ENCODE measurements around the gene EAF1. TPM values are rescaled to one million over a fixed set of nuclear protein-coding genes. Genes with fewer than 3 reads are reported as not detected.
"Not testable (repeated sequence)": the region's sequence is repeated elsewhere in the genome, so short reads cannot be mapped to it uniquely, and the experiment has no call there.

EAF1 gene
- 22.1 TPM for polyA plus RNA-seq (2013, experiment 1 of 2)
- 25.7 TPM for polyA plus RNA-seq (2013, experiment 2 of 2)

DNA sequence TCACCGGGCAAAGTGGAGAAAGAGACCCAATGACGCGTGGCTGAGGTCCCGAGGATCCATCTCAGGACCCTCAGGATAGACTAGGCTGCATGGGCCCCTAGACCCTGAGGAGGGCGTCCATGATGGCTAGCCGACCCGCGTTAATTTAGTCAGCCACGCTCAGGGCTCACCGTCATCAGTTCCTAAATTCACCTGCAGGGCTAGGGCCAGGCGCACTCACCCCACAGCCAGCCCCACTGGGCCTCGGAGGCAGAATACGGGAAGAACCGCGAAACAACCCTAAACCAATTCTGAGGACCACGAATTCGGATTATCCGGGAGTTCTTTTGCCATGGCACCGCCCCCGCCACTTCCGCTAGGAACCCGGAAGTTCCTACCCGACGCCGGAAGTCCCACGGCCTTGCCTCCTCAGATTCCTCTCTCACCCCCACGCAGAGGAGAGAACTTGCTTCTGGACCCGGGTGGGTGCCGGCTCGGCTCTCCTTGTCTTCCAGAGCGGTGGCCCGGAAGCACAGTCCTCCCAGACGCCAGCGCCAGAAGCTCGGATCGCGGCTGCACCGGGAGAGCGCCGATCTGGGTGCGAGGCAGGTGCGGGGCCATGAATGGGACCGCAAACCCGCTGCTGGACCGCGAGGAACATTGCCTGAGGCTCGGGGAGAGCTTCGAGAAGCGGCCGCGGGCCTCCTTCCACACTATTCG is at the start of gene EAF1, which contains the start of gene METTL6:
TSS of gene EAF1 (plus strand) at position 417 of the 699 bp plus-strand sequence. CDS start at position 599, 182 bp downstream.
TSS of gene METTL6 (minus strand) at position 363 of the 699 bp plus-strand sequence. CDS start 1,033 bp downstream, outside the sequence.
- Histone ChIP-seq H3K9ac (ENCODE audit: low read depth, low read length) (peak within 1 kb of the TSS; percentile 95), H3K36me3 (ENCODE audit: insufficient read depth, low read length) (peaks cover 63% of the 10 kb centered on the region), H3K27me3 (ENCODE audit: insufficient read depth, low read length) (no peaks in the 10 kb centered on the region), H3K27ac (ENCODE audit: low read depth, low read length) (peak within 1 kb of the TSS; percentile 91), H3K4me3 (ENCODE audit: low read length) (peak within 1 kb of the TSS; percentile 98), H3K9me3 (ENCODE audit: insufficient read depth, low read depth, low read length) (no peaks in the 10 kb centered on the region), H3K4me1 (ENCODE audit: insufficient read depth, low read length) (peaks cover 8% of the 10 kb centered on the region; the same call in 1 of the 2 replicates)
- WGBS: under 1% methylated on average over 52 of the region's 52 CpGs

DNA sequence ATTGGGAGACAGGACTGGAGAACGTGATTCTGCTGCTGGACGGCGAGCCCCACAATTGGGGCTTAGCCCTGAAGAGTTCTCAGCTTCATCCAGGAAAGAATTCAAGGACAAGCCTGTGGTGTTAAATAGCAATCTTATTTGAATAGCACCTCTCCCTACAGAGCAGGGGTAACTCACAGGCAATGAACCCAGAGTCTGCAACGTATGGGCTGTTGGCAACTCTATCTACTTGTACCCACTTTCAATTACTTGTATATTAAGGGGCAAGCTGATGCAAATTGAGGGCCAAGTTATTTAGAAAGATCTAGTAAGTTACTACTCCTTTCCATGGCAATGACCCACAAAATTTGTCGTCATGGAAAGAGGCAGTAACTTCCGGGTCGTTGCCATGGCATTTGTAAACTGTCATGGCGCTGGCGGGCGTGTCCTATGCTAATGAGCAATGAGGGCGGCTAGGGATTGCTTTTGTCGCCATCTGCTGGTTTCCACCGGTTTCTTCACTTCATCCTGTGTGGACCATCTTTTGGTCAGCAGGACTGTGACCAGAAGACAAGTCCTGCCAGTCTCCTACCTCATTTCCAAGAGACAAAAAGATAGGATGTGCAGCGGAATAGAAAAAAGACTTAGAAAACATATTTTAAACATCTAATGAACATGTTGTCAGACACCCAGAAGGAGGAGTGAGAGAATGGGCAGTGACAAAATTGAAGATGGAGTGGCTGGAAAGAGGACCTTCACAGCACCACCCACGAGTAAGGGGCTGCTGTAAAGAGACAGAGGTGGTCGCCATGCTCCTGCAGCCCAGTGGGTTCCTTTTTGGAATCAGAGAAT is 49.2 kb upstream of the EAF1 start:
- Histone ChIP-seq H3K9ac (ENCODE audit: low read depth, low read length) (no peak overlapping the region), H3K27ac (ENCODE audit: low read depth, low read length) (no peak overlapping the region), H3K36me3 (ENCODE audit: insufficient read depth, low read length) (no peaks in the 10 kb centered on the region), H3K27me3 (ENCODE audit: insufficient read depth, low read length) (no peaks in the 10 kb centered on the region), H3K9me3 (ENCODE audit: insufficient read depth, low read depth, low read length) (no peaks in the 10 kb centered on the region), H3K4me1 (ENCODE audit: insufficient read depth, low read length) (no peaks in the 10 kb centered on the region), H3K4me3 (ENCODE audit: low read length) (peak overlapping the region; percentile 33)
- 24% methylated on average over 15 of the region's 16 CpGs for WGBS

DNA sequence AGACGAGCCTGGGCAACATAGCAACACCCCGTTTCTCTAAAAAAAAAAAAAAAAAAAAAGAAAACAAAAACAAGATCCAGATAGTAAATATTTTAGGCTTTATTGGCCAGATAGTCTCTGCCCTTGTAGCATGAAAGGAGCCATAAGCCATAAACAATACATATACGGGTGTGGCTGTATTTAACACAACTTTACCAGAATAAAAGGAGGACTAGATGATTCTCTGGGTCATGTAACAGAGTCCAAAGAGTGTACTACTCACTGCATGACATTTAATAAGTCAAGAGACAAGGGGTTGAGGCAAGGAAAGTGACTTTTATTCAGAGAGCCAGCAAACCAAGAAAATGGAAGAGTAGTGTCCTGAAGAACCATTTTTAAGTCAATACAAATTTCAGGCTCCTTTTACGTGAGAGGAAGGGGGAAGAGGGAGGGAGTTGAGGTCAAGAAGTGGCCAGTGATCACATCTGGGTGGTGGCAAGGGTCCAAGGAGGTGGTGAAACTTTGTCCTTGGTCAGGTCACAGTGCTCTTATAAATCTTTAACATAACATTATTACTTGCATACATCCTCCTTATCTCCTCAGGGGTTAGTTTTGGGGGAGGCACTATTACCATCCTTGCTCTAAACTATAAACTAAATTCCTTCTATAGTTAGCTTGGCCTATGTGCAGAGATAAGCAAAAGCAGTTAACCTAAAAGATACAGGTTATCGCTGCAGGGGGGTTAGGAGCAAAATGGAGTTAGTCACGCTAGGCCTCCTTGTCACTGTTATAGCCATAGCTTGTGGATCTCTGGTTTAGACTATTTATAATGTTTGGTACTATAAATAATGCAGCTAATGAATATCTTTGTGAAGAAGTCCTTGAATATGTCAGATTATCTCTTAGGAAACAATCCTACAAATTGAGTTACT is 46.2 kb upstream of the EAF1 start:
- H3K4me3 ChIP-seq (ENCODE audit: low read length): no peak overlapping the region
- H3K4me1 ChIP-seq (ENCODE audit: insufficient read depth, low read length): no peaks in the 10 kb centered on the region
- H3K27me3 ChIP-seq (ENCODE audit: insufficient read depth, low read length): no peaks in the 10 kb centered on the region
- H3K9me3 ChIP-seq (ENCODE audit: insufficient read depth, low read depth, low read length): peaks cover 3% of the 10 kb centered on the region; the same call in 1 of the 2 replicates
- no peak overlapping the region for H3K27ac ChIP-seq (ENCODE audit: low read depth, low read length)
- H3K36me3 ChIP-seq (ENCODE audit: insufficient read depth, low read length): no peaks in the 10 kb centered on the region
- no peak overlapping the region for H3K9ac ChIP-seq (ENCODE audit: low read depth, low read length)
- 82% methylated on average over 6 of the region's 6 CpGs for WGBS

DNA sequence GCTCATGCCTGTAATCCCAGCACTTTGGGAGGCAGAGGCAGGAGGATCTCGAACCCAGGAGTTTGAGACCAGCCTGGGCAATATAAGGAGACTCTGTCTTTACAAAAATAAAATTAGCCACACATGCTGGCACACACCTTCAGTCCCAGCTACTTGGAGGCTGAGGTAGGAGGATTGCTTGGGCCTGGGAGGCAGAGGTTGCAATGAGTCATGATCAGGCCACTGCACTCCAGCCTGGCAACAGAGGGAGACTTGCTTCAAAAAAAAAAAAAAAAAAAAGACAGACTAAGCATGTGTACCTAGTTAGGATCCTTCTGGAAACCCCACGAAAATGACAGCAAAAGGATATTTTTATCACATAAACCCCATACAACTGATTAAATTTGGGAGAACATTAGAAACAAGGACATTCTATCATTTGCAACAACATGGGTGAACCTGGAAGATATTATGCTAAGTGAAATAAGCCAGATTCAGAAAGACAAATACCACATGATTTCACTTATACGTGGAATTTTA is 44.9 kb upstream of the EAF1 start:
- WGBS: 83% methylated on average over 3 of the region's 3 CpGs
- Histone ChIP-seq H3K9ac (ENCODE audit: low read depth, low read length) (no peak overlapping the region), H3K27ac (ENCODE audit: low read depth, low read length) (no peak overlapping the region), H3K4me3 (ENCODE audit: low read length) (no peak overlapping the region), H3K9me3 (ENCODE audit: insufficient read depth, low read depth, low read length) (peaks cover 6% of the 10 kb centered on the region; the same call in 1 of the 2 replicates), H3K27me3 (ENCODE audit: insufficient read depth, low read length) (no peaks in the 10 kb centered on the region), H3K4me1 (ENCODE audit: insufficient read depth, low read length) (no peaks in the 10 kb centered on the region), H3K36me3 (ENCODE audit: insufficient read depth, low read length) (no peaks in the 10 kb centered on the region)

DNA sequence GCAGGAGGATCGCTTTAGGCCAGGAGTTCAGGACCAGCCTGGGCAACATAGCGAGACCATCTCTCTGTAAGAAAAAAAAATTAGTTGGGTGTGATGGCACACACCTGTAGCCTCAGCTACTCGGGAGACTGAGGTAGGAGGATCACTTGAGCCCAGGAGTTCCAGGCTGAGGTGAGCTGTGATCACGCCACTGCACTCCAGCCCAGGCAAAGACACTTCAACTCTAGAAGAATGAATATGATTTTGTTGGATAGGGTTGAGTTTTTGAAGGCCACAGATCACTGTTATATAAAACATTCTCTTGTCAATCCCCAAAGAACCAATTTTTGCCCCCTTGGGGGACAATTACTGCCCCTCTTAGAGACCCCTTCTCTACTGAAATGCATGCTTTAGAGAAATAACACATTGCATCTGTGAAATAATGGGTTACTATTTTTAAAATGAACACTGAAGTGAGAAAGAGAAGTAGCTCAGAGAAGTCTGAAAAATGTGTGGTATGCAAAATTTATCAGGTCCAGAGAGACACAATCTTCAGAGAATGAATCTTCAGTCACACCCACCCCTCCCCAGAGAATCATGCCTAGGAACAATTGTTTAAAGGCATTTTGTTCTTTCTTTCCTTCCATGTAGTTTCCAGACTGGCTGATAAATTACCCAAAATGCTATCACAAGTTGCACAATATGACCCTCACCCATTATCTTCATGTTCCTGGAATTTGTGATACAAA is 42.7 kb upstream of the EAF1 start:
- no peak overlapping the region for H3K9ac ChIP-seq (ENCODE audit: low read depth, low read length)
- H3K9me3 ChIP-seq (ENCODE audit: insufficient read depth, low read depth, low read length): peaks cover 6% of the 10 kb centered on the region; the same call in 1 of the 2 replicates
- no peak overlapping the region for H3K4me3 ChIP-seq (ENCODE audit: low read length)
- H3K36me3 ChIP-seq (ENCODE audit: insufficient read depth, low read length): no peaks in the 10 kb centered on the region
- no peak overlapping the region for H3K27ac ChIP-seq (ENCODE audit: low read depth, low read length)
- no peaks in the 10 kb centered on the region for H3K4me1 ChIP-seq (ENCODE audit: insufficient read depth, low read length)
- 89% methylated on average over 3 of the region's 4 CpGs for WGBS
- H3K27me3 ChIP-seq (ENCODE audit: insufficient read depth, low read length): no peaks in the 10 kb centered on the region

DNA sequence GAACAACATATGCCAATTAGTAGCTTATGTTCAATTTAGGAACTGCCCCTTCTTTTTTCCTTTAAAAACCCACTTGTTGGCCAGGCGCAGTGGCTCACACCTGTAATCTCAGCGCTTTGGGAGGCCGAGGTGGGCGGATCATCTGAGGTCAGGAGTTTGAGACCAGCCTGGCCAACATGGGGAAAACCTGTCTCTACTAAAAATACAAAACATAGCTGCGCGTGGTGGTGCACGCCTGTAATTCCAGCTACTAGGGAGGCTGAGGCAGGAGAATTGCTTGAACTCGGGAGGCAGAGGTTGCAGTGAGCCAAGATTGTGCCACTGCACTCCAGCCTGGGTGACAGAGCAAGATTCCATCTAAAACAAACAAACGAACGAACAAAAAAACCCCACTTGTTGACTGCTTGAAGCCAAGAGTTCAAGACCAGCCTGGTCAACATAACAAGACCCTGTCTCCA is 42.1 kb upstream of the EAF1 start:
- WGBS: 83% methylated on average over 10 of the region's 10 CpGs
- H3K36me3 ChIP-seq (ENCODE audit: insufficient read depth, low read length); H3K9ac ChIP-seq (ENCODE audit: low read depth, low read length); H3K27ac ChIP-seq (ENCODE audit: low read depth, low read length); H3K4me1 ChIP-seq (ENCODE audit: insufficient read depth, low read length); H3K27me3 ChIP-seq (ENCODE audit: insufficient read depth, low read length); H3K4me3 ChIP-seq (ENCODE audit: low read length); H3K9me3 ChIP-seq (ENCODE audit: insufficient read depth, low read depth, low read length): not testable (repeated sequence)

DNA sequence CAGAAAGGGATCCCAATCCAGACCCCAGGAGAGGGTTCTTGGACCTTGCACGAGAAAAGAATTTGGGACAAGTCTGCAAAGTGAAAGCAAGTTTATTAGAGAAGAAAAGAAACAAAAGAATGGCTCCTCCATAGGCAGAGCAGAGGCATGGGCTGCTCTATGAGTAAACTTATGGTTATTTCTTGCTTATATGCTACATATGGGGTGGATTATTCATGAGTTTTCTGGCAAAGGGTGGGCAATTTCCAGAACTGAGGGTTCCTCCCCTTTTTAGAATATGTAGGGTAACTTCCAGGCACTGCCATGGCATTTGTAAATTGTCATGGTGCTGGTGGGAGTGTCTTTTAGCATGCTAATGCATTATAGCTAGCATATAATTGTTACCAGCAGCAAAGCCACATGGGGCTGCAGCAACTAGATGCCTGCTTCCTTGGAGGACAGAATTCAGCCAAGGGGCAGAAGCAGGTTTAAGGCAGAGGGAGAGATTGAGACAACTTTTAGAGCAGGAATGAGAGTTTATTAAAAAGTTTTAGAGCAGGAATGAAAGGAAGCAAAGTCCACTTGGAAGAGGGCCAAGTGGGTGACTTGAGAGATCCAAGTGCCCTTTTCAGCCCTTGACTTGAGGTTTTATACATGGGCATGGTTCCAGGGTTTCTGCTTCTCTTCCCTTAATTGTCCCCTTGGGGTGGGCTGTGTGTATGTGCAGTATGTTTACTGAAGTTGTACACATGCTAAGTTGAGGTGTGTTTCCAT is 41.3 kb upstream of the EAF1 start:
- no peak overlapping the region for H3K9ac ChIP-seq (ENCODE audit: low read depth, low read length)
- H3K27me3 ChIP-seq (ENCODE audit: insufficient read depth, low read length): no peaks in the 10 kb centered on the region
- H3K9me3 ChIP-seq (ENCODE audit: insufficient read depth, low read depth, low read length): peaks cover 6% of the 10 kb centered on the region; the same call in 1 of the 2 replicates
- no peaks in the 10 kb centered on the region for H3K4me1 ChIP-seq (ENCODE audit: insufficient read depth, low read length)
- no peak overlapping the region for H3K27ac ChIP-seq (ENCODE audit: low read depth, low read length)
- 95% methylated on average over 1 of the region's 1 CpG for WGBS
- no peaks in the 10 kb centered on the region for H3K36me3 ChIP-seq (ENCODE audit: insufficient read depth, low read length)
- no peak overlapping the region for H3K4me3 ChIP-seq (ENCODE audit: low read length)

DNA sequence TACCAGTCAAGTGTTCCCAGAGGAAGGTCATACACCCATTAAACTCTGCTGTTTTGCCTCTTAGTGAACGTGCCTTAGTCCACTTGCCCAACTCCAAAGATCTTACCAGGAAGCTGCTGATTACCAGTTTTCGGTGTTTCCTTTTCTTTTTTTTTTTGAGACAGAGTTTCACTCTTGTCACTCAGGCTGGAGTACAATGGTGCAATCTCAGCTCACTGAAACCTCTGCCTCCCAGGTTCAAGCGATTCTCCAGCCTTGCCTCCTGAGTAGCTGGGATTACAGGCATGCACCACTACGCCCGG is 40.8 kb upstream of the EAF1 start:
- not testable (repeated sequence) for H3K27me3 ChIP-seq (ENCODE audit: insufficient read depth, low read length); H3K9me3 ChIP-seq (ENCODE audit: insufficient read depth, low read depth, low read length); H3K27ac ChIP-seq (ENCODE audit: low read depth, low read length); H3K36me3 ChIP-seq (ENCODE audit: insufficient read depth, low read length); H3K4me1 ChIP-seq (ENCODE audit: insufficient read depth, low read length); H3K4me3 ChIP-seq (ENCODE audit: low read length); H3K9ac ChIP-seq (ENCODE audit: low read depth, low read length)
- 93% methylated on average over 5 of the region's 5 CpGs for WGBS

DNA sequence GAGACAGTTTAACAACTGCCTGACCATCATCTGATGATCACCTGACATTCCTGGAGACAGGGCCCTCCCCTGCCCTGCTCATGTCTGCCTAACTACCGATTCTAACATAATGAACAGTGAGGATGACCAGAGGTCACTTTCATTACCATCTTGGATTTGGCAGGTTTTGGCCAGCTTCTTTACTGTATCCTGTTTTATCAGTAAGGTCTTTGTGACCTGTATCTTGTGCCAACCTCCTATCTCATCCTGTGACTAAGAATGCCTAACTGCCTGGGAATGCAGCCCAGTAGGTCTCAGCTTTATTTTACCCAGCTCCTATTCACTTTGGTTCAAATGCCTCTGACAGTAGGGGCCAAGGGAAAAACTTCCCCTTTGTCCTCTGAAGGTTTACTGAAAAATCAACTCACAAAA is 40.2 kb upstream of the EAF1 start:
- Histone ChIP-seq H3K4me1 (ENCODE audit: insufficient read depth, low read length) (no peaks in the 10 kb centered on the region), H3K27me3 (ENCODE audit: insufficient read depth, low read length) (no peaks in the 10 kb centered on the region), H3K36me3 (ENCODE audit: insufficient read depth, low read length) (no peaks in the 10 kb centered on the region), H3K9ac (ENCODE audit: low read depth, low read length) (no peak overlapping the region), H3K9me3 (ENCODE audit: insufficient read depth, low read depth, low read length) (peaks cover 6% of the 10 kb centered on the region; the same call in 1 of the 2 replicates), H3K4me3 (ENCODE audit: low read length) (no peak overlapping the region), H3K27ac (ENCODE audit: low read depth, low read length) (no peak overlapping the region)
- 94% methylated on average over 1 of the region's 1 CpG for WGBS
